Sigmoid colon (tissue), 7 donors: ENCODE results near the gene HSFX3. TPM values are rescaled to one million over a fixed set of nuclear protein-coding genes. Genes with fewer than 3 reads are reported as not detected.

Source experiments
- DNase-seq: peaks from one replicate; pipeline ENCODE4 v3.0.0-alpha.2; 2019
- H3K27ac ChIP-seq, 4 donors: fragments of 200-600 bp; sonication (generic); one replicate each; pipeline ENCODE4 v1.5.1; 2016 to 2019; ENCODE audit warnings: mild to moderate bottlenecking in 1 of 4
- H3K27me3 ChIP-seq, 3 donors: fragments of 200-600 bp; sonication (generic); one replicate each; pipeline ENCODE4 v1.5.1; 2019; ENCODE audit warnings: mild to moderate bottlenecking in 1 of 3
- H3K36me3 ChIP-seq, 4 donors: fragments of 200-600 bp; sonication (generic); one replicate each; pipeline ENCODE4 v1.5.1; 2016 to 2019
- H3K4me1 ChIP-seq, 4 donors: fragments of 200-600 bp; sonication (generic); one replicate each; pipeline ENCODE4 v1.5.1; 2017 to 2019
- H3K4me3 ChIP-seq, 4 donors: fragments of 200-600 bp; sonication (generic); one replicate each; pipeline ENCODE4 v1.5.1; 2017 to 2019; ENCODE audit warnings: mild to moderate bottlenecking in 2 of 4, moderate library complexity in 1 of 4
- H3K9me3 ChIP-seq, 4 donors: fragments of 200-600 bp in 3 of 4; sonication (generic) in 3 of 4; one replicate each; pipeline versions ENCODE4 v1.5.1 to v1.6.1; 2013 to 2019
- CTCF ChIP-seq, 4 experiments: fragments of 450-650 bp in 3 of 4; fragments of 200-600 bp in 1 of 4; IDR thresholded peaks; one replicate each; pipeline ENCODE4 v1.5.1; 2016 to 2019; ENCODE audit warnings: antibody characterized with exemption in 4 of 4, mild to moderate bottlenecking in 3 of 4, moderate library complexity in 2 of 4
- EP300 ChIP-seq, 4 donors: sonication (generic); formaldehyde crosslinking; IDR thresholded peaks; one replicate each; pipeline ENCODE4 v1.6.1; 2017; ENCODE audit warnings: antibody characterized with exemption in 4 of 4
- POLR2A ChIP-seq, 2 donors: fragments of 450-650 bp; IDR thresholded peaks; one replicate each; pipeline ENCODE4 v1.6.1; 2016; ENCODE audit warnings: antibody characterized with exemption in 2 of 2, mild to moderate bottlenecking in 2 of 2, moderate library complexity in 2 of 2
- POLR2AphosphoS5 ChIP-seq, 4 donors: sonication (generic); formaldehyde crosslinking; IDR thresholded peaks; one replicate each; pipeline ENCODE4 v1.6.1; 2017; ENCODE audit warnings: antibody characterized with exemption in 4 of 4
- WGBS, 2 donors: extraction: QIAGEN DNeasy Blood & Tissue Kit; methylation state at CpG; one replicate each; pipeline ENCODE4 v1.1.7; 2013; 5-methylcytosine and 5-hydroxymethylcytosine counted together
- intact Hi-C: fragments of 100-400 bp; cut with DNase I; formaldehyde crosslinking; loops from one replicate; pipeline ENCODE4 v1.15.1; 2023
- polyA plus RNA-seq, 3 donors: library from polyadenylated mRNA; stranded (reverse); fragments of 200-250 nt; gene quantifications; one replicate each; pipeline ENCODE4 v1.2.3, GENCODE V29; 2013
- total RNA-seq, 4 donors: library from RNA; depleted of rRNA; stranded (reverse); fragments of >200 nt; gene quantifications; one replicate each; pipeline ENCODE4 v1.1.0, GENCODE V29; 2016
- donor health status: healthy with polysubstance abuse.
- donor health status: Bipolar disorder and iron deficiency.
- donor health status: healthy.

The HSFX3 gene
- total and polyA plus RNA-seq, 7 donors: not detected

GRCh38 chrX:149498767-149499166 is 51.0 kb downstream of the HSFX3 start:
- no peaks in the 10 kb centered on the region for H3K9me3 ChIP-seq

More at GRCh38 chrX:149498767-149499166, 51.0 kb downstream of the HSFX3 start:
- no peaks in the 10 kb centered on the region for H3K27me3 ChIP-seq
- no peak for TF ChIP-seq EP300 (IDR thresholded peaks at IDR 0.05)
- TF ChIP-seq POLR2A (IDR thresholded peaks at IDR 0.05): no peak
- no peak for TF ChIP-seq CTCF (IDR thresholded peaks at IDR 0.05)
- no peak for TF ChIP-seq POLR2AphosphoS5 (IDR thresholded peaks at IDR 0.05)
- DNase-seq: no peak
- H3K4me1 ChIP-seq: no peaks in the 10 kb centered on the region
- no peak overlapping the region for H3K27ac ChIP-seq
- H3K36me3 ChIP-seq: peaks cover 3 to 73% (median 16%) of the 10 kb centered on the region in 4 donors
- intact Hi-C loops: no loop called here
- 96 to 99% methylated on average over 4 of the region's 4 CpGs for WGBS, 2 donors
- H3K4me3 ChIP-seq: no peak overlapping the region

Other genes with a start within 250 kb of the HSFX3 start
- 10 to 100 TPM; 71.3 to 97.2 (median 89.9) TPM for gene IDS, start 44.6 kb downstream of the HSFX3 start, total RNA-seq
- 10 to 100 TPM; 31.3 to 49.7 (median 43.8) TPM for gene IDS, start 44.6 kb downstream of the HSFX3 start, polyA plus RNA-seq
- gene EOLA1, start 8.9 kb downstream of the HSFX3 start, total RNA-seq: 10 to 100 TPM in 3 of 4 donors, 1 to 10 TPM in 1; 8.7 to 14.4 (median 11.9) TPM
- 10 to 100 TPM; 31.2 to 43.0 (median 34.2) TPM for gene EOLA1, start 8.9 kb downstream of the HSFX3 start, polyA plus RNA-seq
- gene MAGEA9B, start 37.5 kb upstream of the HSFX3 start, total RNA-seq: not detected
- not detected for gene MAGEA9B, start 37.5 kb upstream of the HSFX3 start, polyA plus RNA-seq
- not detected for gene HSFX2, start 45.4 kb upstream of the HSFX3 start, total RNA-seq
- gene HSFX2, start 45.4 kb upstream of the HSFX3 start, polyA plus RNA-seq: under 1 TPM in 1 of 3 donors, not detected in 2; 0.39 TPM
- gene TMEM185A, start 81.9 kb upstream of the HSFX3 start, total RNA-seq: 10 to 100 TPM in 3 of 4 donors, 1 to 10 TPM in 1; 9.6 to 18.3 (median 13.0) TPM
- 10 to 100 TPM in 1 of 3 donors, 1 to 10 TPM in 2; 4.2 to 11.7 (median 6.0) TPM for gene TMEM185A, start 81.9 kb upstream of the HSFX3 start, polyA plus RNA-seq
- gene MAGEA11, start 162.1 kb upstream of the HSFX3 start, total RNA-seq: not detected
- gene MAGEA11, start 162.1 kb upstream of the HSFX3 start, polyA plus RNA-seq: not detected
- 1 to 10 TPM in 2 of 4 donors, under 1 TPM in 2; 0.83 to 1.3 (median 1.0) TPM for gene HSFX1, start 224.1 kb upstream of the HSFX3 start, total RNA-seq
- under 1 TPM in 1 of 3 donors, not detected in 2; 0.71 TPM for gene HSFX1, start 224.1 kb upstream of the HSFX3 start, polyA plus RNA-seq
- not detected for gene MAGEA9, start 232.0 kb upstream of the HSFX3 start, total RNA-seq
- not detected for gene MAGEA9, start 232.0 kb upstream of the HSFX3 start, polyA plus RNA-seq